ENCODE results near the gene SLC25A47. TPM values are rescaled to one million over a fixed set of nuclear protein-coding genes. Genes with fewer than 3 reads are reported as not detected.

SLC25A47 gene
- total and polyA plus RNA-seq, 9 of the 15 experiments (the other 6 are each of a cell fraction or from before 2014, with no cell fraction given) = 0.09 to 0.23 (median 0.22) TPM; not detected in 6

- TF ChIP-seq AFF1 (IDR thresholded peaks at IDR 0.05; ENCODE audit: low read depth in 1 of 2, partially characterized antibody in 2 of 2) (no peak), ZNF165 (CRISPR knock-in tag; IDR thresholded peaks at IDR 0.05; ENCODE audit: borderline replicate concordance) (no peak), PPARD (CRISPR knock-in tag; IDR thresholded peaks at IDR 0.05) (no peak), CXXC5 (CRISPR knock-in tag; IDR thresholded peaks at IDR 0.05) (peak; percentile 84), MNT (conservative IDR thresholded peaks at IDR 0.05) (peak in 1 of 2 experiments; percentile 66; a peak in 1 of 4 replicates), FOXO4 (CRISPR knock-in tag; IDR thresholded peaks at IDR 0.05) (no peak), EGR1 (conservative IDR thresholded peaks at IDR 0.05) (0 out of 2 replicates have a peak, but pooled peaks have one; percentile 25), POU5F1 (IDR thresholded peaks at IDR 0.05; ENCODE audit: borderline replicate concordance, low read depth, low read length, partially characterized antibody) (no peak), POLR2AphosphoS2 (IDR thresholded peaks at IDR 0.05; ENCODE audit: low read length) (no peak), ZEB2 (IDR thresholded peaks at IDR 0.05) (no peak), ZNF311 (CRISPR knock-in tag; IDR thresholded peaks at IDR 0.05) (no peak), NRF1 (conservative IDR thresholded peaks at IDR 0.05 in 1 of 2, IDR thresholded peaks at IDR 0.05 in 1 of 2) (peak; percentile 93 to 94), KDM1A (IDR thresholded peaks at IDR 0.05) (no peak), XRCC4 (IDR thresholded peaks at IDR 0.05; ENCODE audit: extremely low read depth, insufficient read depth, insufficient read length) (no peak), ARID2 (IDR thresholded peaks at IDR 0.05) (no peak), BMI1 (IDR thresholded peaks at IDR 0.05; ENCODE audit: low read length) (no peak), KAT7 (CRISPR knock-in tag; IDR thresholded peaks at IDR 0.05; ENCODE audit: borderline replicate concordance) (no peak; the same call in 1 of the 2 replicates), ZNF133 (CRISPR knock-in tag; IDR thresholded peaks at IDR 0.05) (no peak), NCOA6 (IDR thresholded peaks at IDR 0.05) (no peak), ZNF354B (CRISPR knock-in tag; IDR thresholded peaks at IDR 0.05) (no peak), FOXM1 (IDR thresholded peaks at IDR 0.05; ENCODE audit: low read depth) (no peak), FOXM1 (CRISPR knock-in tag; IDR thresholded peaks at IDR 0.05; ENCODE audit: low read depth) (no peak), FOSL1 (tag; conservative IDR thresholded peaks at IDR 0.05) (no peak)
Observed at GRCh38 chr14:100285021-100285912, 37.9 kb upstream of the SLC25A47 start (continued).

Data from K562 (cell line).